B cell (primary cell): ENCODE data around the gene IGSF9.

ENCODE experiments used
- EZH2 ChIP-seq: IDR thresholded peaks from 2 replicates; pipeline ENCODE4 v1.6.1; 2012; ENCODE audit warnings: borderline replicate concordance, low read depth, mild to moderate bottlenecking, moderate library complexity, low read length; ENCODE audit not compliant: insufficient read depth, poor library complexity, severe bottlenecking
- TF ChIP-seq, protein P1 (sequence below): fragments of 200-600 bp; IDR thresholded peaks from one replicate; pipeline ENCODE4 v1.8.0; 2022; ENCODE audit warnings: antibody characterized with exemption, mild to moderate bottlenecking

DNA sequence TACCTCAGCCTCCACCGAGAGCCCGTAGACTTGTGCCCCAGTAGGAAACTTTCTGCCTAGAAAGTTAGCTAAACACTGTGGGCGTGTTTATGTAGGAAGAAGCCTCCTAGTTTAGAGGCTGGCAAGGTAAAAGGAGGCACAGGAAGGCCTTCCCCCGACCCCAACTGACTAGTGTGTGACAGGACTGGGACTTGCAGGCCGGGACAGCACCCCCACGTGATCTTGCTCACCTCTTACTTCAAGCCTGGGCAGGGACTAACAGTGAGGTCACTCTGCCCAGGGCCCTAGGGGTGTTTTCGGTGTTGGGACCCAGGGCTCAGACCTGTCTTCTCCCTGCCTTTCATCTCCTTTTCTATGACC lies 19.7 kb downstream of the IGSF9 start:
- TF ChIP-seq, protein P1, sequence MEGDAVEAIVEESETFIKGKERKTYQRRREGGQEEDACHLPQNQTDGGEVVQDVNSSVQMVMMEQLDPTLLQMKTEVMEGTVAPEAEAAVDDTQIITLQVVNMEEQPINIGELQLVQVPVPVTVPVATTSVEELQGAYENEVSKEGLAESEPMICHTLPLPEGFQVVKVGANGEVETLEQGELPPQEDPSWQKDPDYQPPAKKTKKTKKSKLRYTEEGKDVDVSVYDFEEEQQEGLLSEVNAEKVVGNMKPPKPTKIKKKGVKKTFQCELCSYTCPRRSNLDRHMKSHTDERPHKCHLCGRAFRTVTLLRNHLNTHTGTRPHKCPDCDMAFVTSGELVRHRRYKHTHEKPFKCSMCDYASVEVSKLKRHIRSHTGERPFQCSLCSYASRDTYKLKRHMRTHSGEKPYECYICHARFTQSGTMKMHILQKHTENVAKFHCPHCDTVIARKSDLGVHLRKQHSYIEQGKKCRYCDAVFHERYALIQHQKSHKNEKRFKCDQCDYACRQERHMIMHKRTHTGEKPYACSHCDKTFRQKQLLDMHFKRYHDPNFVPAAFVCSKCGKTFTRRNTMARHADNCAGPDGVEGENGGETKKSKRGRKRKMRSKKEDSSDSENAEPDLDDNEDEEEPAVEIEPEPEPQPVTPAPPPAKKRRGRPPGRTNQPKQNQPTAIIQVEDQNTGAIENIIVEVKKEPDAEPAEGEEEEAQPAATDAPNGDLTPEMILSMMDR, result no peak
- TF ChIP-seq EZH2, result no peak
